ENCODE data around the gene CTIF.

The CTIF gene

GRCh38 chr18:48741866-48742265, 203.0 kb downstream of the CTIF start:
- DNase-seq, result no peak
- no peak overlapping the region for H3K4me3 ChIP-seq (ENCODE audit: low read length)
- H3K4me1 ChIP-seq (ENCODE audit: low read length), result no peaks in the 10 kb centered on the region
- H3K9me2 ChIP-seq (replicated peaks; ENCODE audit: insufficient read depth, low read length), result no peaks in the 10 kb centered on the region
- H3K9ac ChIP-seq (ENCODE audit: low read length), result no peak overlapping the region
- TF ChIP-seq, protein P1, sequence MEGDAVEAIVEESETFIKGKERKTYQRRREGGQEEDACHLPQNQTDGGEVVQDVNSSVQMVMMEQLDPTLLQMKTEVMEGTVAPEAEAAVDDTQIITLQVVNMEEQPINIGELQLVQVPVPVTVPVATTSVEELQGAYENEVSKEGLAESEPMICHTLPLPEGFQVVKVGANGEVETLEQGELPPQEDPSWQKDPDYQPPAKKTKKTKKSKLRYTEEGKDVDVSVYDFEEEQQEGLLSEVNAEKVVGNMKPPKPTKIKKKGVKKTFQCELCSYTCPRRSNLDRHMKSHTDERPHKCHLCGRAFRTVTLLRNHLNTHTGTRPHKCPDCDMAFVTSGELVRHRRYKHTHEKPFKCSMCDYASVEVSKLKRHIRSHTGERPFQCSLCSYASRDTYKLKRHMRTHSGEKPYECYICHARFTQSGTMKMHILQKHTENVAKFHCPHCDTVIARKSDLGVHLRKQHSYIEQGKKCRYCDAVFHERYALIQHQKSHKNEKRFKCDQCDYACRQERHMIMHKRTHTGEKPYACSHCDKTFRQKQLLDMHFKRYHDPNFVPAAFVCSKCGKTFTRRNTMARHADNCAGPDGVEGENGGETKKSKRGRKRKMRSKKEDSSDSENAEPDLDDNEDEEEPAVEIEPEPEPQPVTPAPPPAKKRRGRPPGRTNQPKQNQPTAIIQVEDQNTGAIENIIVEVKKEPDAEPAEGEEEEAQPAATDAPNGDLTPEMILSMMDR (IDR thresholded peaks at IDR 0.05; ENCODE audit: low read length), result no peak
- TF ChIP-seq EZH2 (optimal IDR thresholded peaks at IDR 0.05; ENCODE audit: low read depth, low read length), result no peak
- TF ChIP-seq EZH2phosphoT487 (IDR thresholded peaks at IDR 0.05; ENCODE audit: low read length), result no peak
- no peak overlapping the region for H2AFZ ChIP-seq (ENCODE audit: low read length)
- no peaks in the 10 kb centered on the region for H3K36me3 ChIP-seq (replicated peaks; ENCODE audit: insufficient read depth, low read length)
- H3K79me2 ChIP-seq (ENCODE audit: low read length), result no peaks in the 10 kb centered on the region
- H3K27ac ChIP-seq (ENCODE audit: low read length), result no peak overlapping the region
- H4K20me1 ChIP-seq (ENCODE audit: insufficient read depth, low read length), result no peaks in the 10 kb centered on the region
- H3K27me3 ChIP-seq (replicated peaks; ENCODE audit: insufficient read depth, low read length), result no peaks in the 10 kb centered on the region
- no peaks in the 10 kb centered on the region for H3K9me3 ChIP-seq (replicated peaks; ENCODE audit: insufficient read depth, low read length)
- no peaks in the 10 kb centered on the region for H3F3A ChIP-seq (ENCODE audit: insufficient read depth, low read length)
- no peak overlapping the region for H3K4me2 ChIP-seq (ENCODE audit: low read depth, low read length)

DNA sequence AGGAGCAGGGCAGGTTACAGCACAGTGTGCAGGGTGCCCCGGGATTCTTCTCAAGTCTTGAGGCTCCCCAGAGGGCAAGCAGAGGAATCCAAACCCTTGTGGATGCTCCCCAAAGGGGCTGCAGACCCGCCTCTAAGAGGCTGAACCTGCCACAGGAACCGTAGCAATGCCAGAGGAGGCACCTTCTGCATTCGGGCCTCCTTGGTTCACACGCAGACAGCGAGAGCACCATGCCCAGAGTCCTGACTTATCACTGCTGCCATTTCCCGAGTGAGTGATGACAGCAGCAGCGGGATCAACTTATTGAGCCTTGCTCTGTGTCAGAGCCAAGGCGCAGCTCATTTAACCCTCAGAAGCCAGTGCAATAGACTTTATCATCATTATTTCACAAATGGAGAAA, 203.5 kb downstream of the CTIF start:
- Histone ChIP-seq H3K79me2 (ENCODE audit: low read length) (no peaks in the 10 kb centered on the region), H3K9me3 (replicated peaks; ENCODE audit: insufficient read depth, low read length) (no peaks in the 10 kb centered on the region), H3F3A (ENCODE audit: insufficient read depth, low read length) (no peaks in the 10 kb centered on the region), H4K20me1 (ENCODE audit: insufficient read depth, low read length) (no peaks in the 10 kb centered on the region), H3K4me2 (ENCODE audit: low read depth, low read length) (no peak overlapping the region), H3K9ac (ENCODE audit: low read length) (no peak overlapping the region), H3K9me2 (replicated peaks; ENCODE audit: insufficient read depth, low read length) (no peaks in the 10 kb centered on the region), H3K36me3 (replicated peaks; ENCODE audit: insufficient read depth, low read length) (no peaks in the 10 kb centered on the region), H2AFZ (ENCODE audit: low read length) (no peak overlapping the region), H3K27ac (ENCODE audit: low read length) (no peak overlapping the region), H3K27me3 (replicated peaks; ENCODE audit: insufficient read depth, low read length) (no peaks in the 10 kb centered on the region), H3K4me1 (ENCODE audit: low read length) (no peaks in the 10 kb centered on the region), H3K4me3 (ENCODE audit: low read length) (no peak overlapping the region)
- TF ChIP-seq, protein P1 (IDR thresholded peaks at IDR 0.05; ENCODE audit: low read length), result no peak
- TF ChIP-seq EZH2phosphoT487 (IDR thresholded peaks at IDR 0.05; ENCODE audit: low read length), result no peak
- no peak for TF ChIP-seq EZH2 (optimal IDR thresholded peaks at IDR 0.05; ENCODE audit: low read depth, low read length)
- DNase-seq, result no peak

DNA sequence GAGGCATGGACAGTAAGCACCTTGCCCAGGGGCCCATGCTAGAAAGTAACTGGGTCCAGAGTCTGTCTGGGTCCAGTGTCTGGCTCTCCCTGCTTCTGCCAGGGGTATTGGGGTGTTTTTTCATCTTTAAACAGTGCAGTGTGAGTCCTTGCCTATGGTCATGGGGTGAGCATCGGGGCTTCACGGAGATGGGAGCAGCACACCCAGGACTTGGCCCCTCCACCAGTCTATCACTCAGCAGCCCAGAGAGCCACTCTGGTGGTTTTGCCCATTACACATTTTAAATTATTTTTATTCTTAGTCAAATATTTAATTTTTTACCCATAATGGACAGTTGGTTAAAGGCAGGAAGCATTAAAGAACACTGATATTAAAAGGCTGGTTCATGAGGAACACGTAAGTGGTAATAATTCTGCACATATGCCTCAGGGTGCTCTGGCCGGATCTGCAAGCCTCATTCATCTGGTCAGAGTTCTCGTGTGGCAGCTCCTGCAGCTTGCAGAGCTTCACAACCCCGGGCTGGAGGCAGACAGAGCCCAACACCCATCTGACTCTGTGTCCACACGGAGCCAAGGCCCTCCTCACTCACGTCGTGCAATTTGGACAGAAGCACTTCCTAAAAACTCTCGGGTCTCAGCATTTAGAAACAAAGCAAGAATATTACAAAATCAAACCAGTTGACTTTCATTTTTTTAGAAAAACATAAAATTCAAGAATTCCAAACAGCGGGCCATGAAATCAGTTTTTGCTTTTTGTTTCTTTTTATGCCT, 204.1 kb downstream of the CTIF start:
- no peak for DNase-seq
- Histone ChIP-seq H3K4me3 (ENCODE audit: low read length) (no peak overlapping the region), H3K27me3 (replicated peaks; ENCODE audit: insufficient read depth, low read length) (no peaks in the 10 kb centered on the region), H3K4me1 (ENCODE audit: low read length) (no peaks in the 10 kb centered on the region), H3K9me3 (replicated peaks; ENCODE audit: insufficient read depth, low read length) (no peaks in the 10 kb centered on the region), H3K36me3 (replicated peaks; ENCODE audit: insufficient read depth, low read length) (no peaks in the 10 kb centered on the region), H3K79me2 (ENCODE audit: low read length) (no peaks in the 10 kb centered on the region), H4K20me1 (ENCODE audit: insufficient read depth, low read length) (no peaks in the 10 kb centered on the region), H3K9ac (ENCODE audit: low read length) (no peak overlapping the region), H3K27ac (ENCODE audit: low read length) (no peak overlapping the region), H3K4me2 (ENCODE audit: low read depth, low read length) (no peak overlapping the region), H3F3A (ENCODE audit: insufficient read depth, low read length) (no peaks in the 10 kb centered on the region), H3K9me2 (replicated peaks; ENCODE audit: insufficient read depth, low read length) (no peaks in the 10 kb centered on the region), H2AFZ (ENCODE audit: low read length) (no peak overlapping the region)
- no peak for TF ChIP-seq EZH2phosphoT487 (IDR thresholded peaks at IDR 0.05; ENCODE audit: low read length)
- no peak for TF ChIP-seq EZH2 (optimal IDR thresholded peaks at IDR 0.05; ENCODE audit: low read depth, low read length)
- TF ChIP-seq, protein P1 (IDR thresholded peaks at IDR 0.05; ENCODE audit: low read length), result no peak

All from MM.1S (cell line).